Naive thymus-derived CD8-positive, alpha-beta T cell (primary cell): ENCODE measurements around the gene ALDH8A1. TPM values are rescaled to one million over a fixed set of nuclear protein-coding genes. Genes with fewer than 3 reads are reported as not detected.
A peak's percentile ranks its signal among the peaks of the same experiment; 100 is the strongest.
"Not testable (repeated sequence)": the region's sequence is repeated elsewhere in the genome, so short reads cannot be mapped to it uniquely, and the experiment has no call there.

ENCODE experiments used
- ATAC-seq, 2 donors: fragments of 150-1000 bp; cut with Tn5 transposase in 1 of 2; sonication (Bioruptor Pico), chemical (Tn5 transposase) in 1 of 2; 1 replicate in 1 of 2; 2 replicates in 1 of 2; pipeline ENCODE4 v1.10.0; 2021; ENCODE audit warnings: mild to moderate bottlenecking in 2 of 2, moderate library complexity in 2 of 2
- POLR2A ChIA-PET: fragments of 350-600 bp; sonication (Branson Sonifier 250); formaldehyde crosslinking; loops from one replicate; lab custom pipeline; 2021; ENCODE audit warnings: antibody characterized with exemption; lab: Charles Lee
- DNase-seq, 10 donors: peaks; one replicate each; pipeline versions ENCODE4 v3.0.0 to v3.0.0-alpha.2; 2020 to 2022
- H3K27ac Mint-ChIP-seq, 10 donors: one replicate each; pipeline ENCODE4 v1.8.0; 2020 to 2022; ENCODE audit warnings: mild to moderate bottlenecking in 10 of 10, mixed read lengths in 10 of 10, moderate library complexity in 4 of 10, inconsistent platforms in 1 of 10
- H3K27me3 Mint-ChIP-seq, 5 donors: one replicate each; pipeline ENCODE4 v1.8.0; 2021 to 2022; ENCODE audit warnings: mixed read lengths in 5 of 5
- H3K36me3 Mint-ChIP-seq, 3 donors: one replicate each; pipeline ENCODE4 v1.8.0; 2020 to 2022; ENCODE audit warnings: mixed read lengths in 3 of 3, mild to moderate bottlenecking in 2 of 3, inconsistent platforms in 1 of 3
- H3K4me1 Mint-ChIP-seq, 4 donors: one replicate each; pipeline ENCODE4 v1.8.0; 2021 to 2022; ENCODE audit warnings: mixed read lengths in 4 of 4
- H3K4me3 Mint-ChIP-seq, 10 donors: one replicate each; pipeline ENCODE4 v1.8.0; 2020 to 2022; ENCODE audit warnings: mild to moderate bottlenecking in 10 of 10, mixed read lengths in 10 of 10, moderate library complexity in 6 of 10, inconsistent platforms in 1 of 10
- H3K9me3 Mint-ChIP-seq, 9 donors: one replicate each; pipeline ENCODE4 v1.8.0; 2020 to 2022; ENCODE audit warnings: mixed read lengths in 9 of 9, mild to moderate bottlenecking in 3 of 9, inconsistent platforms in 1 of 9, moderate library complexity in 1 of 9
- polyA plus RNA-seq, 3 donors: library from polyadenylated mRNA; unstranded; fragments of 300-500 nt; fragmentation: Illumina TruSeq; gene quantifications; one replicate each; pipeline ENCODE4 v1.2.3, GENCODE V29; 2021
- total RNA-seq, 8 experiments: library from RNA in 2 of 8; stranded (reverse) in 2 of 8; gene quantifications; one replicate each; pipeline ENCODE4 v1.2.3 and lab custom pipeline; 2021 to 2026

ALDH8A1 gene
- total and polyA plus RNA-seq, 5 experiments from 2014 or later: 0.12 to 7.6 (median 2.4) TPM; not detected in 1

DNA sequence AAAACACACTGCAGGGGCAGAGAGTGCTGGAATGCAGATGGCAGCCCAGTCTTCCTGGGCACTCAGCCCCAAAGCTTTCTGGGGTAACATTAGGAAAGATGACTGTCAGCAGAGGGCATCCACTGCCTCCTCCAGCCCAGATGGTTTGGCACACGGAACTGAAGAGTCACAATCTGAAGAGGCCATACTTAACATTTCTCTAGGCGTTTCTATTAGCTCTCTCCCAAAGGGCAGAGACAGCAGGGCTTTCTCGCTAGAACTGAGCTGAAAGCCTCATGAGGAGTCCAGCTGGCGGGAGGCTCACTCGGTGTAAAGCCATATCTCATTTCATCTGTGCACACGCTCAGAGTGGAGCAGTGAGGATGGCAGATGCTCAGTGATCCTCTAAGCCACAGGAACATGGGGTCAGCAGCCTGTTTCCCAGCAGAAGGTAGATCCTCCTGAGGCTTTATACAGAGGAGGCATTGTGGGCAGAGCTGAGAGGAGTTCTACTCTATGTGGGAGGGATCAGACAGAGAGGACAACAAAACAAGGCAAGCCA is 28.1 kb downstream of the ALDH8A1 start:
- ATAC-seq: no peak

DNA sequence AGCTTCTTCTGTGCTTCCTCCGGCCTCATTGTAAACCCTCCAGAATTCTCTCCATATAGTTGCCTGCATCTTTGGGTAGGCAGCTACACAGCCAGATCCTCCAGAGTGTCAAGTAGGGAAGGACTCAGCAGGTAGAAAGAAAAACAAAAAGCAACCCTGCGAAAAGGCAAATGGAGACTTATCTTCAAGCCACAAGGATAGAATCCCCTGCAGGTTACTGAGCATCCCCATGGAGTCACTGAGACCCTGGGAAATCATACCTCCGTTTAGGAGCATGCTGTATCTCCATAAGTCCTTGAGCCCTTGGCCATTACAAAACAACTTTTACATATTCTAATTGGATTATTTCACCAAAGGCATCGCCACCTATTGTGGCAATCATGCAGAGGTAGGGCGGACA is 28.6 kb downstream of the ALDH8A1 start:
- Mint-ChIP-seq H3K27me3 (no peaks in the 10 kb centered on the region), H3K4me3 (no peak overlapping the region), H3K4me1 (no peaks in the 10 kb centered on the region), H3K9me3 (no peaks in the 10 kb centered on the region), H3K36me3 (peaks cover 13 to 20% (median 16%) of the 10 kb centered on the region in 3 donors), H3K27ac (no peak overlapping the region)
- no peak for ATAC-seq
- POLR2A ChIA-PET: no interaction called here
- DNase-seq: no peak

More for the DNA sequence above, 28.1 kb downstream of the ALDH8A1 start:
- DNase-seq: no peak
- POLR2A ChIA-PET: no interaction called here
- H3K27ac Mint-ChIP-seq: no peak overlapping the region
- H3K4me1 Mint-ChIP-seq: no peaks in the 10 kb centered on the region
- no peak overlapping the region for H3K4me3 Mint-ChIP-seq
- peaks cover 12 to 18% (median 13%) of the 10 kb centered on the region in 3 donors for H3K36me3 Mint-ChIP-seq
- no peaks in the 10 kb centered on the region for H3K27me3 Mint-ChIP-seq
- no peaks in the 10 kb centered on the region for H3K9me3 Mint-ChIP-seq

DNA sequence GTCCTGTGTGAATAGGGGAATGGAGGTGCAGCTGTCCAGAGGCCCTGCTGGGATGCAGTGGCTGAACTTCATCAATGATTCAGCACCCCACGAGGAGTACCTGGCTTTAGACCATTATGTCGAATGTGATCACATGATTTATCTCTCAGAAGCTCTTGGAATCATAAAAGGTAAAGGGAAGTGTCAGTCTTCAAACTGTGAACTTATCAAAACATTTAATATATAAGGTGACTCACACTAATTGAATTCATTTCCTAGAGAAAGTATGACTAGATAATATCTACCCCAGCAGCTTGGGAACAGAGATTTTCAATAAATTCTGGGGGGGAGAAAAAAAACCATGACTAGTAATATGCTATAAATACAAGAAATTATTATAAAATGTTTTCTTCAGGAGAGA is 29.5 kb downstream of the ALDH8A1 start:
- POLR2A ChIA-PET: no interaction called here
- ATAC-seq (no peak), DNase-seq (no peak)
- Mint-ChIP-seq H3K27me3 (no peaks in the 10 kb centered on the region), H3K27ac (no peak overlapping the region), H3K36me3 (peaks cover 15 to 17% (median 16%) of the 10 kb centered on the region in 3 donors), H3K4me1 (no peaks in the 10 kb centered on the region), H3K9me3 (no peaks in the 10 kb centered on the region), H3K4me3 (no peak overlapping the region)

DNA sequence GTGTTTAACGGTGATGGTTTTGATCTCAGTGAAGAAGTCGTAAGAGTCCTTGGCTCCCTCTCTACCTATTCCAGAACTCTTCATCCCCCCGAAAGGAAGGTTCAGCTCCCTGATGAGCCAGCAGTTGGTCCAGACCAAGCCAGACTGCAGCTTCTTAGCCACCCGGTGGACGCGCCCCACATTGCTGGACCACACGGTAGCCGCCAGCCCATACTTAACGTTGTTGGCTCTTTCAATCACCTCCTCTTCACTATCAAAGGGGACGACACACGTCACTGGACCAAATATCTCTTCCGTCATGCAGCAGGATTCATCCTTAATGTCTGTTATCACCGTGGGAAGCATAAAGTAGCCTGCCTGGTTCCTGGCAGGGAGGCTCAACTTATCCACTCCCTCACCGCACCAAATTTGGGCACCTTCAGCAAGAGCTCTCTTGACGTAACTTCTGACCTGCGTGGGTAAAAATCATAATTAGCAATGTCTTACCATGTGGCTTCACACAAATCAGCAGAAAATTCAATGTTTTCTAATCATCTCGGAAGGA is 31.4 kb downstream of the ALDH8A1 start:
- H3K4me1 Mint-ChIP-seq: no peaks in the 10 kb centered on the region
- DNase-seq (no peak), ATAC-seq (no peak)
- peak overlapping the region in 1 of 10 donors; percentile 34 for H3K27ac Mint-ChIP-seq
- peaks cover 14 to 15% (median 15%) of the 10 kb centered on the region in 3 donors for H3K36me3 Mint-ChIP-seq
- POLR2A ChIA-PET: no interaction called here
- no peak overlapping the region for H3K4me3 Mint-ChIP-seq
- no peaks in the 10 kb centered on the region for H3K27me3 Mint-ChIP-seq
- H3K9me3 Mint-ChIP-seq: no peaks in the 10 kb centered on the region

DNA sequence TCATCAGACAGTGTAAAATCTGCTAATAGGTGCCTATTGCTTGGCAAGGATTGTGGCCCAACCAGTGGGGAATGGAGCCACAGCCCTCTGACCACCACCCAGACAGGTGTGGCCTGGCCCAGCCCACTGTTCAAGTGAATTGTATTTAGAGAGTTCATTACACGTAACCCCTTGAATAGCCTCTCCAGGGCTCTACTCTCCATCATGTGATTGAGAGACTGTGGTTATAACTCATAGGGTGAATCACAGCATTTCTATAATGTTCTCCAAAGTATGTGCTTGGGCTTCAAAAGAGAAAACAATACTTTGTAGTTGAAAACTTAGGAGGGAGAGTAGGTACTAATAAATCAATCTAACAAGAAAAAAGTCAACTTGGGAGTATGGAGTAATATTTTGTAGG is 38.4 kb downstream of the ALDH8A1 start:
- Mint-ChIP-seq H3K4me3 (no peak overlapping the region), H3K36me3 (peaks cover under 1 to 5% (median 2%) of the 10 kb centered on the region in 3 donors), H3K27ac (no peak overlapping the region), H3K9me3 (no peaks in the 10 kb centered on the region), H3K27me3 (peaks cover 0 to 7% (median 0%) of the 10 kb centered on the region in 5 donors), H3K4me1 (no peaks in the 10 kb centered on the region)
- ATAC-seq (no peak), DNase-seq (no peak)
- POLR2A ChIA-PET: no interaction called here

DNA sequence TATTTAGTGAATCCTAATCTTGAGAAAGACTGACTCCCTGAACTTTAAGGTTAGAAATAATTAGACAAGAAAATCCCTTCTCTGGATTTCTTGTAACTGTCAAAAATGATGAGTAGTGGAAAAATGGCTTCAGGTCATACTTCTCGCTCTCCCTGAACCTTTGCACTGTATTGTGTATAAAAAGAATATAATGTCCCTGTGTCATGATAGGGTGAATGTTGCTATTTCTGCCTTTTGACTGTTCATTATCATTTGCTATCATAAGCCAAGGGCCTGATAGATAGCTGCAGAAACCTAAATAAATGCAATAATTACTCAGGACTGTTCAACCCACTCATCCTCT is 39.3 kb downstream of the ALDH8A1 start:
- H3K27ac Mint-ChIP-seq: no peak overlapping the region
- H3K9me3 Mint-ChIP-seq: no peaks in the 10 kb centered on the region
- no peaks in the 10 kb centered on the region for H3K36me3 Mint-ChIP-seq
- ATAC-seq: no peak
- H3K4me3 Mint-ChIP-seq: no peak overlapping the region
- POLR2A ChIA-PET: no interaction called here
- H3K4me1 Mint-ChIP-seq: no peaks in the 10 kb centered on the region
- peaks cover 0 to 7% (median 0%) of the 10 kb centered on the region in 5 donors for H3K27me3 Mint-ChIP-seq
- DNase-seq: no peak

DNA sequence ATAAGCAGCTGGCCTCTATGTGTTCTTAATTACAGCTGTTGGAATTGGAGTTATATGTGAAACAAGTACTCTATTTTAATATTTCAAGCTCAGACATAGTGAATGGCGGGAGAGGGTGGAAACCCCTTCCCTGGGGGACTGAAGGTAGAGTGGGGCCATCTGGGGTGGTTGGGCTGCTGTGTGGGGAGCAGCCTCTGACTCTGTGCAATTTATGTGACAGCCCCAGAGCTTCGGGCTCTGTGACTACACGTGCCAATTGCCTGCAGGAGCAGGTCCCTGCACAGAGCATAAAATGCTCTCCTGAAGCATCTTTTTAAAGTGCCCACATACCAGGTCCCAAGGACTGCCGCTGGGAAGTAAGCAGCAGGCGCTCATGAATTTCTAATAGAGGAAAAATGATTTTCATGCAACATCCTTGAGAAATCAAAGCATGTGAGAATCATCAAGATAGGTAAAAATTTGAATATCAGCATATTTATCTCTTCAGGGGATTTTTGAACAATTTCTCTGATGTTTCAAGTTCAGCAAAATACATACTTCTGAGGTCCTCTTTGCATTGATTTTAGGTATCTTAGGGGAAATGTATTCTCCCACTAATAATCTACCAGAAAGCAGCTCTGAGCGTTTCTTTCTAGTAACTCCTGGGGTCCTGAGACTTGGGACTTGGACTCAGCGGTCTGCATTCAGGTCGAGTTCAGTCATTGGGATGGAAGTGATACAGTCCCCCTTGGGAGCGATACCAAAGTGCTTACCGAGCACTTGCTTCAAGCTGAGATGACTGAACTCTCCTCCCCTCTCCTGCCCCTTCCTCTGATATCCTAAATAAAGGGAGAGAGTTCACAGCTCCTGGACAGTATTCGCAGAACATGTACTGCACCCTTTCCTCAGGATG is 40.0 kb downstream of the ALDH8A1 start:
- no peak for ATAC-seq
- H3K27me3 Mint-ChIP-seq: peaks cover 0 to 7% (median 0%) of the 10 kb centered on the region in 5 donors
- no peak overlapping the region for H3K27ac Mint-ChIP-seq
- no peaks in the 10 kb centered on the region for H3K36me3 Mint-ChIP-seq
- no peaks in the 10 kb centered on the region for H3K4me1 Mint-ChIP-seq
- no peak for DNase-seq
- H3K4me3 Mint-ChIP-seq: no peak overlapping the region
- H3K9me3 Mint-ChIP-seq: no peaks in the 10 kb centered on the region
- POLR2A ChIA-PET: no interaction called here

DNA sequence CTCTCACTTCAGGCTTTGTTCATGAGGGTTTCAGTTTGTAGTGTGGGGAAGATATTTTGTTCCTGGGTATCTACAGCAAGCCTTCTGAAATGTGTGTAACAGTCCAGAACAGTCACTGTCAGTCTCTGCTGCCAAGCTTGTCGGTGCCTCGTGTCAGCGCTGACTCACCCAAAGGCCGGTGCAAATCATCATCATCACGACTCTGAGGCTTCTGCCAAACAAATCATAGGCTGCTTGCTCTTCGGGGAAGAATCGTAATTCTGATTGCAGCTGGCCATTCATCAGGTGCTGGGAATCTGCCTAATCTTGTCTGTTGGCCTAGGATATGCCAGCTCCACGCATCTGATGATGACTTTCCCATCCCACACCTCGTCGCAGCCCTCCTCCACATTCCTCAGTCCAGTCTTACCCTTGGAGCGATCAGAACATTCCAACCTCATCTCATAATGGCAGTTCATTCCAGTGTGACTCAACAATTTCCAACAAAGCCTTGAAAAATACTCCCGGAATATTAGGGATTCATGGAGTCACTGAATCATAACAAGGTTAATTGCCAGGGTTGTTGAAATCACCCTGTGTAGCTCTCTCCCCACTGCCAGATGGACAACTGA is 40.9 kb downstream of the ALDH8A1 start:
- peak in 1 of 10 donors; percentile 9 for DNase-seq
- Mint-ChIP-seq H3K27ac (no peak overlapping the region), H3K4me3 (no peak overlapping the region), H3K9me3 (no peaks in the 10 kb centered on the region), H3K4me1 (no peaks in the 10 kb centered on the region), H3K36me3 (no peaks in the 10 kb centered on the region), H3K27me3 (peaks cover 0 to 7% (median 0%) of the 10 kb centered on the region in 5 donors)
- no peak for ATAC-seq
- POLR2A ChIA-PET: no interaction called here

DNA sequence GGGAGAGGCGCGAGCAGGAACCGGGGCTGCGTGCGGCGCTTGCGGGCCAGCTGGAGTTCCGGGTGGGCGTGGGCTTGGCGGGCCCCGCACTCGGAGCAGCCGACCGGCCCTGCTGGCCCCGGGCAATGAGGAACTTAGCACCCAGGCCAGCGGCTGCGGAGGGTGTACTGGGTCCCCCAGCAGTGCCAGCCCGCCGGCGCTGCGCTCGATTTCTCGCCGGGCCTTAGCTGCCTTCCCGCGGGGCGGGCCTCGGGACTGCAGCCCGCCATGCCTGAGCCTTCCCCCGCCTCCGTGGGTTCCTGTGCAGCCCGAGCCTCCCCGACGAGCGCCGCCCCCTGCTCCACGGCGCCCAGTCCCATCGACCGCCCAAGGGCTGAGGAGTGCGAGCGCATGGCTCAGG is 45.2 kb downstream of the ALDH8A1 start:
- H3K4me1 Mint-ChIP-seq, H3K36me3 Mint-ChIP-seq, ATAC-seq, H3K9me3 Mint-ChIP-seq, POLR2A ChIA-PET, DNase-seq, H3K27ac Mint-ChIP-seq, H3K4me3 Mint-ChIP-seq, H3K27me3 Mint-ChIP-seq: not testable (repeated sequence)

DNA sequence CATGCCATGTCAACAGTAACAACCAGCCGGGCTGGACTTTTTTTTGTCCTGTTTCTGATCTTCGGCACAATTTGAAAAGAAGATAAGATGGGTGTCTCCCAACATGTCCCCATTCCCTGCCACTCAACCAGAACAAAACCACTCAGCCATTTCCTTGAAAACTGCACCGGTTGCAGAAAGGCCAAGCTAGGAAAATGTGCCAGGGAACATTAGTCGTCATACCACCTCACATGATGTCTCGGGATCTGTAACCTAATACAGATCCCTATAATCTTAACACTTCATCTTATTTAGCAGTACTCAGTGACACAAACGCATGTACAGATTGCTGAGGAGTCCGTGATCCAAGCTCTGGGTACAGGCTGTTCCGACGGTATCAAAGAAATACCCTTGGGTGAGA is 46.5 kb downstream of the ALDH8A1 start:
- H3K27ac Mint-ChIP-seq: no peak overlapping the region
- no peak overlapping the region for H3K4me3 Mint-ChIP-seq
- DNase-seq: no peak
- no peaks in the 10 kb centered on the region for H3K36me3 Mint-ChIP-seq
- no peaks in the 10 kb centered on the region for H3K9me3 Mint-ChIP-seq
- ATAC-seq: no peak
- H3K4me1 Mint-ChIP-seq: no peaks in the 10 kb centered on the region
- no peaks in the 10 kb centered on the region for H3K27me3 Mint-ChIP-seq
- POLR2A ChIA-PET: no interaction called here

DNA sequence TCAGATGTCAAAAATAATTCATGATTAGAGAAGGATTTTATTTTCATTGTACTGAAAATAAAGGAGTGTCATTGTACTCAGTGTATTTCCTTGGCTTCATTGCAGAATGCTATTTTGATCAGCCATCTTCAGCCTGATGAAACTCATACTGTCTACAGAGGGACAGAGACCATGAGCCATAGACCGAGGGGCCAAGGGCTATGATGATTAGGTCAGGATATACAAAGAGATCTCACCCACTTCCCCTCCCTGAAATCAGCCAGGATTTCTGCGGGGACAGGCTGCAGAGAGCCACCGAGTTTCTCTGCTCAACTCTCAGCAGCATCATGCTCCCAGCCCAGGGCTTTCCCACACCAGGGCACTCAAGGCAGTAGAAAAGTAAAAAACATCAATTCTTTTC is 47.0 kb downstream of the ALDH8A1 start:
- DNase-seq: no peak
- Mint-ChIP-seq H3K4me3 (no peak overlapping the region), H3K4me1 (no peaks in the 10 kb centered on the region), H3K9me3 (no peaks in the 10 kb centered on the region), H3K27ac (peak overlapping the region in 1 of 10 donors; percentile 83), H3K36me3 (no peaks in the 10 kb centered on the region), H3K27me3 (no peaks in the 10 kb centered on the region)
- no peak for ATAC-seq
- POLR2A ChIA-PET: no interaction called here

DNA sequence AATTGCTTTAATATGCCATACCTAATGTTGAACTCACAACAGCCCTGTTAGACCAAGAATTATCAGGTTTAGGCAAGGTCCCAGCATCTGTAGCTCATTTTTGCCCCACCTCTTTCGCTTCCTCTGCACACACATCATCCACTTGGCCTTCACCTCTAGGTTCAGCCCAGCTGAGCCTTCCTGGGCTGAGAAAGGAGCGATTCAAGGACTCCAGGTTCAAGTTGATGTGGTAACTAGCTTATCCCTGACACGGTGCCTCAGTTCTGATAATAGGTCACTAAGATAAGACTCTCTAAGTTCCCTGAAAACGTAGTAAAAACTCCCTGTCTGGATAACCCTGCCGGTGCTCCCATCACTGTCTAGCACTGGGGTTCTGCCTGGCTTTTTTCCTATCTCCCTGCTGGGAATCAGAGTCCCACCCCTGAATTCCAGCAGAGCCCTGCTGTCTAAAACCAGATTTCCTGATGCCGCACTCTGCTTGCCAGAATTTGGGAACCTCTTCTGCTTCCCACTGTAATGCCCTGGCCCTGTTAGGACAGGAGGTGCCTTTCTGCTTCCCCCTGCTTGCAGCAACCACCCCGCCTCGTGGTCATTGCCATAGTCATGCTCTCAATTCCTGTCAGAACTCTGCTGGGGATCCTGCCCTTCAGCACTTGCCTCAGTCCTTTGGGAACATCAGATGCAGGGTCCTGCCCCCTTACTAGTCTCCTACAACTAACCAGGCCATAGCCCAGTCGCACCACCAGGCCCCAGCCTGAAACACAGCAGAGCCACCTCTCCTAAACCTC is 47.6 kb downstream of the ALDH8A1 start:
- no peaks in the 10 kb centered on the region for H3K4me1 Mint-ChIP-seq
- H3K9me3 Mint-ChIP-seq: no peaks in the 10 kb centered on the region
- ATAC-seq: no peak
- no peak for DNase-seq
- H3K36me3 Mint-ChIP-seq: no peaks in the 10 kb centered on the region
- H3K27me3 Mint-ChIP-seq: no peaks in the 10 kb centered on the region
- POLR2A ChIA-PET: no interaction called here
- H3K27ac Mint-ChIP-seq: peak overlapping the region in 1 of 10 donors; percentile 83
- H3K4me3 Mint-ChIP-seq: no peak overlapping the region
